Mammary epithelial cell (primary cell): ENCODE data around the gene HDAC4.

Source experiments
- EZH2 ChIP-seq: IDR thresholded peaks from 2 replicates; pipeline ENCODE4 v1.6.1; 2012; ENCODE audit warnings: low read length, inconsistent platforms, borderline replicate concordance
- TF ChIP-seq, protein P1 (sequence below), 2 donors: IDR thresholded peaks in 1 of 2; conservative IDR thresholded peaks in 1 of 2; 2 replicates each; pipeline ENCODE4 v1.5.1; 2011 to 2012; ENCODE audit warnings: inconsistent platforms in 2 of 2, low read length in 2 of 2, mild to moderate bottlenecking in 2 of 2, control low read depth in 1 of 2, low read depth in 1 of 2; ENCODE audit not compliant: insufficient read depth in 1 of 2; ENCODE audit errors: extremely low read depth in 1 of 2

DNA sequence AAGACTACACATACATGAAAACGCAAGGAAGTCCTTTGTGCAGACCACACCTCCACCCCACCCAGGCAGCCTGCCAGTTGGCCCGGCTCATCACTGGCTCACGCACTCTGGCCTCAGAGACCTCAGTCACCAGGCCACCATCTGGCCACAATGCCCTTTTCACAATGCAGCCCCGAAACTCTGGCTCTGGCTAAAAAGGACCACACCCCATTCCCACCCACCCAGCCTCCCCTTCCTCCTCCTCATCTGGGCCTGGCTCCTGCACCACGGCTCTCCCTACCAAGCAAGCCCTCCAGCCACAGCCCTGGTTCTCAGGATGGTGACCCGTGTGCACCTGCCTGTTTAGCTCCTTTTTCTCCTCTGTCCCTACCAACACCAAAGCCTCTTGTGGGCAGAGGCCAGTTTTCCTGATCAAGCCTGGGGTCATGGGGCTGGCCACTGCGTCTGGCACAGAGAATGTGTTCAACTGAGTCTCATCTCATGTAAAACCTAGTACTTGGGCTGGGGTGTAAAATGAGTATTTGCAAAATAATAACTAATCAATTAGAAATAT is 7.4 kb downstream of the HDAC4 start:
- no peak for TF ChIP-seq EZH2
- TF ChIP-seq, protein P1, sequence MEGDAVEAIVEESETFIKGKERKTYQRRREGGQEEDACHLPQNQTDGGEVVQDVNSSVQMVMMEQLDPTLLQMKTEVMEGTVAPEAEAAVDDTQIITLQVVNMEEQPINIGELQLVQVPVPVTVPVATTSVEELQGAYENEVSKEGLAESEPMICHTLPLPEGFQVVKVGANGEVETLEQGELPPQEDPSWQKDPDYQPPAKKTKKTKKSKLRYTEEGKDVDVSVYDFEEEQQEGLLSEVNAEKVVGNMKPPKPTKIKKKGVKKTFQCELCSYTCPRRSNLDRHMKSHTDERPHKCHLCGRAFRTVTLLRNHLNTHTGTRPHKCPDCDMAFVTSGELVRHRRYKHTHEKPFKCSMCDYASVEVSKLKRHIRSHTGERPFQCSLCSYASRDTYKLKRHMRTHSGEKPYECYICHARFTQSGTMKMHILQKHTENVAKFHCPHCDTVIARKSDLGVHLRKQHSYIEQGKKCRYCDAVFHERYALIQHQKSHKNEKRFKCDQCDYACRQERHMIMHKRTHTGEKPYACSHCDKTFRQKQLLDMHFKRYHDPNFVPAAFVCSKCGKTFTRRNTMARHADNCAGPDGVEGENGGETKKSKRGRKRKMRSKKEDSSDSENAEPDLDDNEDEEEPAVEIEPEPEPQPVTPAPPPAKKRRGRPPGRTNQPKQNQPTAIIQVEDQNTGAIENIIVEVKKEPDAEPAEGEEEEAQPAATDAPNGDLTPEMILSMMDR (conservative IDR thresholded peaks at IDR 0.05 in 1 of 2, IDR thresholded peaks at IDR 0.05 in 1 of 2; ENCODE audit: extremely low read depth in 1 of 2, insufficient read depth in 1 of 2, low read depth in 1 of 2, low read length in 2 of 2) = no peak
